ENCODE data around the gene ELOVL5.

DNA sequence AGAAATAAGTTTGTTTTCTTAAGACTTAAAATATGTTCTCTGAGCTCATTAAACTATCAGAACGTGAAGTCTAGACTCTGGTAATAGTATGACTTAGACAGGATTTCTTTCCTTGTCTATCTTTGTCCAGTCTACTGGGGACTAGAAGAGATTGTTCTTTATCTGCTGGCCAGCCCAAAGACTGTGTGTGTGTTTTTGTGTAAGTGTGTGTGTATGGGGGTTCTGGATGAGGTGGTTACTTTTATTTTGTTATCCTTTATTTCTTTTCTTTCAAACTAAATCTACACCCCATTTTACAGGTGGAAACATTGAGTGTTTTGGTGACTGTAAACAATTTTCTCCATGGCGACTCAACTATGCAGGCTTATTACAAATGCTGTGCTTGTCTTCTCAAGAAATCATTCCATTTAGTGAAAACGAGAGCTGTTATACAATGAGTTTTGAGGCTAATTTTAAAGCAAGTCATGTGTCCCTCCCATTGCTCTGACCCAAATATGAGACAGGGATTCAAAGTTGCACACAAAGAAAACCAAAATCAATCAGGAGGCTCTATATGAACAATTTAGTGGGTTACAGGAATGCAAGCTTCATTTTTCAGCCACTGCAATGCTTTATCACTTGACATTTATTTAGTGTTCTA lies 97.6 kb downstream of the ELOVL5 start:
- TF ChIP-seq, protein P1, sequence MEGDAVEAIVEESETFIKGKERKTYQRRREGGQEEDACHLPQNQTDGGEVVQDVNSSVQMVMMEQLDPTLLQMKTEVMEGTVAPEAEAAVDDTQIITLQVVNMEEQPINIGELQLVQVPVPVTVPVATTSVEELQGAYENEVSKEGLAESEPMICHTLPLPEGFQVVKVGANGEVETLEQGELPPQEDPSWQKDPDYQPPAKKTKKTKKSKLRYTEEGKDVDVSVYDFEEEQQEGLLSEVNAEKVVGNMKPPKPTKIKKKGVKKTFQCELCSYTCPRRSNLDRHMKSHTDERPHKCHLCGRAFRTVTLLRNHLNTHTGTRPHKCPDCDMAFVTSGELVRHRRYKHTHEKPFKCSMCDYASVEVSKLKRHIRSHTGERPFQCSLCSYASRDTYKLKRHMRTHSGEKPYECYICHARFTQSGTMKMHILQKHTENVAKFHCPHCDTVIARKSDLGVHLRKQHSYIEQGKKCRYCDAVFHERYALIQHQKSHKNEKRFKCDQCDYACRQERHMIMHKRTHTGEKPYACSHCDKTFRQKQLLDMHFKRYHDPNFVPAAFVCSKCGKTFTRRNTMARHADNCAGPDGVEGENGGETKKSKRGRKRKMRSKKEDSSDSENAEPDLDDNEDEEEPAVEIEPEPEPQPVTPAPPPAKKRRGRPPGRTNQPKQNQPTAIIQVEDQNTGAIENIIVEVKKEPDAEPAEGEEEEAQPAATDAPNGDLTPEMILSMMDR (IDR thresholded peaks at IDR 0.05): no peak
- no peak for TF ChIP-seq EZH2 (IDR thresholded peaks at IDR 0.05; ENCODE audit: borderline replicate concordance, insufficient read depth, low read depth, low read length, poor library complexity, severe bottlenecking)
